Measurements from ENCODE around the gene FERMT1.
A peak's percentile ranks its signal among the peaks of the same experiment; 100 is the strongest.

FERMT1 gene

GRCh38 chr20:6122873-6123648 lies at the start of gene FERMT1:
TSS of gene FERMT1 (minus strand) at chr20:6123030. CDS start at chr20:6119554, 3,476 bp downstream.
- peak; percentile 54 for DNase-seq (ENCODE audit: low read depth)
- H3K4me3 ChIP-seq (ENCODE audit: low read depth, low read length), result peak within 1 kb of the TSS; percentile 62
- TF ChIP-seq, protein P1, sequence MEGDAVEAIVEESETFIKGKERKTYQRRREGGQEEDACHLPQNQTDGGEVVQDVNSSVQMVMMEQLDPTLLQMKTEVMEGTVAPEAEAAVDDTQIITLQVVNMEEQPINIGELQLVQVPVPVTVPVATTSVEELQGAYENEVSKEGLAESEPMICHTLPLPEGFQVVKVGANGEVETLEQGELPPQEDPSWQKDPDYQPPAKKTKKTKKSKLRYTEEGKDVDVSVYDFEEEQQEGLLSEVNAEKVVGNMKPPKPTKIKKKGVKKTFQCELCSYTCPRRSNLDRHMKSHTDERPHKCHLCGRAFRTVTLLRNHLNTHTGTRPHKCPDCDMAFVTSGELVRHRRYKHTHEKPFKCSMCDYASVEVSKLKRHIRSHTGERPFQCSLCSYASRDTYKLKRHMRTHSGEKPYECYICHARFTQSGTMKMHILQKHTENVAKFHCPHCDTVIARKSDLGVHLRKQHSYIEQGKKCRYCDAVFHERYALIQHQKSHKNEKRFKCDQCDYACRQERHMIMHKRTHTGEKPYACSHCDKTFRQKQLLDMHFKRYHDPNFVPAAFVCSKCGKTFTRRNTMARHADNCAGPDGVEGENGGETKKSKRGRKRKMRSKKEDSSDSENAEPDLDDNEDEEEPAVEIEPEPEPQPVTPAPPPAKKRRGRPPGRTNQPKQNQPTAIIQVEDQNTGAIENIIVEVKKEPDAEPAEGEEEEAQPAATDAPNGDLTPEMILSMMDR (conservative IDR thresholded peaks at IDR 0.05; ENCODE audit: low read depth, low read length), result no peak

- TF ChIP-seq, protein P1 (conservative IDR thresholded peaks at IDR 0.05; ENCODE audit: low read depth, low read length), result peak; percentile 56
- no peak overlapping the region for H3K4me3 ChIP-seq (ENCODE audit: low read depth, low read length)
- peak; percentile 69 for DNase-seq (ENCODE audit: low read depth)
Measured at GRCh38 chr20:6169251-6169650, 46.4 kb upstream of the FERMT1 start.

- DNase-seq (ENCODE audit: low read depth), result no peak
- no peak overlapping the region for H3K4me3 ChIP-seq (ENCODE audit: low read depth, low read length)
- TF ChIP-seq, protein P1 (conservative IDR thresholded peaks at IDR 0.05; ENCODE audit: low read depth, low read length), result no peak
Measured at GRCh38 chr20:6168204-6168603, 45.4 kb upstream of the FERMT1 start.

DNA sequence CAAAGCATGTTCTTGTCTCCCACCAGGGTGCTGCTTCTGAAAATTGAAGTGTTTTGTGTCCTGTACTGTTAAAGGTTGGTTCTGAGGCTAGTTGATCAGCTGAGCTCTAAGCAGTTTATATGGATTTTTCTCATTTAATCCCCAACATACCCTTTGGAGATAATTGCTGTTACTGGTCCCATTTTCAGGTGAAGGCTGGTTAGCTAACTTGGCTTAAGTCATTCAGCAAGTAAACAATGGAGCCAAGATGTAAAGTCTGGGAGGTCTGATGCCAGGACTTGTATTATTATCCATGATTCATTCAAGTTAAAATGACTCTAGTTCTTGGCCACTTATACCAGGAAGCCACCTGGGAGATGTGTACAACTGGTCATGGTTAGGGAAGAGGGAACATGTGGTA lies 42.5 kb upstream of the FERMT1 start:
- no peak overlapping the region for H3K4me3 ChIP-seq (ENCODE audit: low read depth, low read length)
- peak; percentile 43 for DNase-seq (ENCODE audit: low read depth)
- TF ChIP-seq, protein P1 (conservative IDR thresholded peaks at IDR 0.05; ENCODE audit: low read depth, low read length), result no peak

DNA sequence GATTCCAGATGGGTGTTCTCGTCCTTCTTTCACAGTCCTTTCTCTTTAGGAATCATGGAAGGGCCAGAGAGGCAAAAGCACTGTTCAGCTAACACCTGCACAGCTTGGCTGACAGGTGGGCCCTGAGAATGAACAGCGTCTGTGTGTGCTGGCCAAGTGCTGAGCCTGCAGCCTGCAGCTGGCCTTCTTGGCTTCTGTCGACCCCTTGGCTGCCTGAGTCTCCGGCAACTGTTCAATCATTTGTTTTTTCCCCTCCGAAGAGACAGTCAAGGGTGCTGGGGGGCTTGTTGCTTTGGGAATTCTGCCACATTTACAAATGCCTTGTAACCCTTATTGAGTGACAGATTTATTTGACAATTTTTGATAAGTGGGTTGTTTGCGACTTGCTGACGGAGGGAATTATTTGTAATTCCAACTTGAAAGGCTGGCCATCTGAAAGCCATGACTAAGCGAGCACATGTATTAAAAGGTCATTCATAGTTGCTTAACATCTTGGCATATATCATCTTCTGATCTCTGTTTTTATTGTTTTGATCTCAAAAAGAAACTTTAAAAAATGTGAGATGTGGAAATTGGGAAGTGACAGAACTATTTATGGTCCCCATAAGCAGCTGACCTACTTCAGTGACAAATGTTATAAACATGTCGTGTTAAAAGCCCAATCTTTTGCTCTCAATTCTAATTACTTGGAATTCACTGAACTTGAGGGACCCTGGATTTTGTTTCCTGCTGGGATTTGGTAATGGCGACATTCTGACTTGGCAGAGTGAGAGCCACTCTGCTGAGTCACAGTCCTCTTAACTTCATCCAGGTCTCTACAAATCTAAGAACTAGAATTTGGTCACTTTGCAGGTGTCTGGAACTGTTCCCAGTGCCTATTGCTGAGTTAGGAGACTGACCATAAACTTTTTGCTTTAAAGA lies 41.9 kb upstream of the FERMT1 start:
- peak; percentile 33 for DNase-seq (ENCODE audit: low read depth)

DNA sequence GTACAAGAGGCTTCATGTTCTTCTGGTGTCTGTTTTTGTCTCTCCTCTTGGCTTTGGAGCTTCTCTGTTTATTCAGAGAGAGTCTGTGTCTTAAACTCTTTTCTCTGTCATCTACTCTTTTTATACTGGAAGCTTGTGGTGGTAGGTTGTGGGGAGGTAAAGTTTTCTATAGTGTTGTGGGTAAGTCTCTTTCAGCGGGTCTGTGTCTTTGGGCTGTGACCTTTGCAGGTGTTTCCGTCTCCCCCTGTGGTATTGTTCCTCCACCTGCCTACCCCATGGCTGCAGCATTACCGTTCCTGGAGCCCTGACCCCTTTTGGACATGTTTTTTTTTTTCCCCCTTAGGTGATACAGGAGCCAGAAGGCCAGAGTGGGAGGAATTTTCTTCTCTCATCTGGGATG lies 37.9 kb upstream of the FERMT1 start:
- TF ChIP-seq, protein P1 (conservative IDR thresholded peaks at IDR 0.05; ENCODE audit: low read depth, low read length), result no peak
- H3K4me3 ChIP-seq (ENCODE audit: low read depth, low read length), result no peak overlapping the region
- DNase-seq (ENCODE audit: low read depth), result no peak

More for the DNA sequence above, 41.9 kb upstream of the FERMT1 start:
- TF ChIP-seq, protein P1 (conservative IDR thresholded peaks at IDR 0.05; ENCODE audit: low read depth, low read length), result no peak
- no peak overlapping the region for H3K4me3 ChIP-seq (ENCODE audit: low read depth, low read length)
